Neural cell (in vitro differentiated cells): ENCODE measurements around the gene GSG1L. TPM values are rescaled to one million over a fixed set of nuclear protein-coding genes. Genes with fewer than 3 reads are reported as not detected.

ENCODE experiments used
- H2AFZ ChIP-seq: fragments of 200-600, 300-800 bp; sonication (generic), shearing (Covaris generic); 2 replicates; pipeline ENCODE4 v1.6.0; 2014; ENCODE audit warnings: low read depth, mild to moderate bottlenecking, antibody characterized with exemption, low read length, moderate library complexity
- H3F3A ChIP-seq: fragments of 200-600 bp; shearing (Covaris generic); 2 replicates; pipeline ENCODE4 v1.6.1; 2016; ENCODE audit warnings: mild to moderate bottlenecking, moderate library complexity, mixed read lengths, antibody characterized with exemption, low read length; ENCODE audit not compliant: insufficient read depth, poor library complexity, severe bottlenecking
- H3K27ac ChIP-seq: fragments of 200-600, 300-800 bp; sonication (generic), shearing (Covaris generic); 2 replicates; pipeline ENCODE4 v1.5.1; 2014; ENCODE audit warnings: mild to moderate bottlenecking, low read length, moderate library complexity
- H3K27me3 ChIP-seq: fragments of 300-800, 200-600 bp; sonication (generic), shearing (Covaris generic); 2 replicates; pipeline ENCODE4 v1.6.0; 2014; ENCODE audit warnings: mild to moderate bottlenecking, low read depth, low read length, moderate library complexity; ENCODE audit not compliant: insufficient read depth
- H3K36me3 ChIP-seq: fragments of 300-800, 200-600 bp; sonication (generic), shearing (Covaris generic); 2 replicates; pipeline ENCODE4 v1.5.1; 2014; ENCODE audit warnings: mild to moderate bottlenecking, antibody characterized with exemption, low read length, moderate library complexity; ENCODE audit not compliant: insufficient read depth
- H3K4me2 ChIP-seq: fragments of 300-800, 200-600 bp; sonication (generic), shearing (Covaris generic); 2 replicates; pipeline ENCODE4 v1.6.0; 2014; ENCODE audit warnings: mild to moderate bottlenecking, low read length
- H3K4me3 ChIP-seq: fragments of 300-800, 200-600 bp; sonication (generic), shearing (Covaris generic); 2 replicates; pipeline ENCODE4 v1.5.1; 2014; ENCODE audit warnings: mild to moderate bottlenecking, low read length, moderate library complexity
- H3K79me2 ChIP-seq: fragments of 200-600 bp; shearing (Covaris generic); replicated peaks from 2 replicates; pipeline ENCODE4 v1.6.0; 2014; ENCODE audit warnings: mild to moderate bottlenecking, low read length, moderate library complexity; ENCODE audit not compliant: insufficient read depth
- H3K9ac ChIP-seq: fragments of 300-800, 200-600 bp; sonication (generic), shearing (Covaris generic); 2 replicates; pipeline ENCODE4 v1.6.1; 2016; ENCODE audit warnings: mild to moderate bottlenecking, low read length, mixed read lengths
- H3K9me2 ChIP-seq: fragments of 200-600 bp; shearing (Covaris generic); 2 replicates; pipeline ENCODE4 v1.6.1; 2016; ENCODE audit warnings: mild to moderate bottlenecking, low read length, mixed read lengths; ENCODE audit not compliant: insufficient read depth
- H3K9me3 ChIP-seq: fragments of 200-600, 300-800 bp; sonication (generic), shearing (Covaris generic); 2 replicates; pipeline ENCODE4 v1.6.1; 2016; ENCODE audit warnings: mild to moderate bottlenecking, mixed run types, low read length, moderate library complexity, mixed read lengths
- H4K20me1 ChIP-seq: fragments of 200-600 bp; shearing (Covaris generic); 2 replicates; pipeline ENCODE4 v1.6.1; 2016; ENCODE audit warnings: mild to moderate bottlenecking, mixed run types; ENCODE audit not compliant: insufficient read depth
- EP300 ChIP-seq: fragments of 450-650 bp; conservative IDR thresholded peaks from 2 replicates; pipeline ENCODE4 v1.6.1; 2014; ENCODE audit warnings: antibody characterized with exemption, mild to moderate bottlenecking, moderate library complexity; ENCODE audit not compliant: poor library complexity, severe bottlenecking
- EZH2 ChIP-seq: fragments of 200-600, 300-800 bp; shearing (Covaris generic), sonication (generic); IDR thresholded peaks from 2 replicates; pipeline ENCODE4 v1.6.1; 2014; ENCODE audit warnings: antibody characterized with exemption, low read length, borderline replicate concordance, mild to moderate bottlenecking; ENCODE audit not compliant: insufficient read depth, poor library complexity, severe bottlenecking
- MXI1 ChIP-seq: fragments of 450-650 bp; conservative IDR thresholded peaks from 2 replicates; pipeline ENCODE4 v1.6.1; 2014; ENCODE audit warnings: antibody characterized with exemption, mild to moderate bottlenecking; ENCODE audit not compliant: poor library complexity, severe bottlenecking
- POLR2AphosphoS5 ChIP-seq: IDR thresholded peaks from 2 replicates; pipeline ENCODE4 v1.6.1; 2012
- RAD21 ChIP-seq: fragments of 450-650 bp; conservative IDR thresholded peaks from 2 replicates; pipeline ENCODE4 v1.6.1; 2014; ENCODE audit warnings: antibody characterized with exemption, mild to moderate bottlenecking, moderate library complexity
- SMC3 ChIP-seq: fragments of 450-650 bp; conservative IDR thresholded peaks from 2 replicates; pipeline ENCODE4 v1.6.1; 2014; ENCODE audit warnings: antibody characterized with exemption, mild to moderate bottlenecking, moderate library complexity; ENCODE audit not compliant: poor library complexity
- TAF1 ChIP-seq: IDR thresholded peaks from 2 replicates; pipeline ENCODE4 v1.6.1; 2012; ENCODE audit warnings: low read depth
- polyA plus RNA-seq: library from polyadenylated mRNA; depleted of rRNA; stranded (reverse); fragments of >200 nt; gene quantifications from 2 replicates; pipeline ENCODE4 v1.2.3, GENCODE V29; 2014
- TF ChIP-seq, protein P1 (sequence below): fragments of 450-650 bp; IDR thresholded peaks from 2 replicates; pipeline ENCODE4 v1.5.1; 2014; ENCODE audit warnings: antibody characterized with exemption, mild to moderate bottlenecking, moderate library complexity; ENCODE audit not compliant: poor library complexity, severe bottlenecking
- TF ChIP-seq, protein P2 (sequence below): IDR thresholded peaks from 2 replicates; pipeline ENCODE4 v1.6.1; 2012; ENCODE audit warnings: borderline replicate concordance

GSG1L gene
- polyA plus RNA-seq, 1 donor from 2014 or later = 0.85 TPM

DNA sequence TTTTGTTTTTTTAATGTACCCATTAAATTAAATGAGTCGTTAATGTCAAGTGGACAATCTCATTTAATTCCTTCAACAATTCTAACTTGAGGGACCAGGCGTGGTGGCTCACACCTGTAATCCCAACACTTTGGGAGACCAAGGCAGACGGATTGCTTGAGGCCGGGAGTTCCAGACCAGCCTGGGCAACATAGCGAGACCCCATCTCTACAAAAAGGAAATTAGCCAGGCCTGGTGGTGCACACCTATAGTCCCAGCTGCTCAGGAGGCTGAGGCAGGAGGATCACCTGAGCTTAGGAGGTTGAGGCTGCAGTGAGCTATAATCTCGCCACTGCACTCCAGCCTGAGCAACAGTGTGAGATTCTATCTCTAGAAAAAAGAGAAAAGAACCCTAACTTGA lies 20.7 kb upstream of the GSG1L start (continued):
- TF ChIP-seq EZH2 (no peak), SMC3 (no peak), EP300 (no peak), TAF1 (no peak), POLR2AphosphoS5 (no peak)

DNA sequence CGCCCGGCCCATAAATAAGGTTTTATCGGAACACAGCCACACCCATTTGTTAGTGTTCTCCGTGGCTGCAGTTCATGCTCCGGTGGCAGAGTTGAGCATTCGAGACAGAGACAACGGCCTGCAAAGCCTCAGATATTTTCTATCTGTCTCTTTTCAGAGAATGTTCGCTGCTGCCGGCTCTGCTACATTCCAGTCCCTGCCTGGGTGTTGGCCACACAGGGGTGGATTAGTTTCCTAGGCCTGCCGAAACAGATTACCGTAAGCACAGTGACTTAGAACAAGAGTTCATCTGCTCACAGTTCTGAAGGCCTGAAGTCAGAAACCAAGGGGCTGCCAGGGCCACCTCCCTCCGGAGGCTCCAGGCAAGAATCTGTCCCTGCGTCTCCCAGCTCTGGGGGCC lies 19.1 kb upstream of the GSG1L start:
- Histone ChIP-seq H3K27me3 (no peaks in the 10 kb centered on the region), H4K20me1 (no peaks in the 10 kb centered on the region), H3K9me3 (no peaks in the 10 kb centered on the region), H3K4me3 (no peak overlapping the region), H3K4me2 (no peak overlapping the region), H3F3A (no peaks in the 10 kb centered on the region), H3K9me2 (no peaks in the 10 kb centered on the region), H3K27ac (no peak overlapping the region), H3K9ac (no peak overlapping the region), H3K79me2 (no peaks in the 10 kb centered on the region), H3K36me3 (no peaks in the 10 kb centered on the region), H2AFZ (no peak overlapping the region)
- TF ChIP-seq MXI1 (no peak), RAD21 (no peak), POLR2AphosphoS5 (no peak), EZH2 (no peak), EP300 (no peak), SMC3 (no peak), TAF1 (no peak)
- TF ChIP-seq, protein P1, sequence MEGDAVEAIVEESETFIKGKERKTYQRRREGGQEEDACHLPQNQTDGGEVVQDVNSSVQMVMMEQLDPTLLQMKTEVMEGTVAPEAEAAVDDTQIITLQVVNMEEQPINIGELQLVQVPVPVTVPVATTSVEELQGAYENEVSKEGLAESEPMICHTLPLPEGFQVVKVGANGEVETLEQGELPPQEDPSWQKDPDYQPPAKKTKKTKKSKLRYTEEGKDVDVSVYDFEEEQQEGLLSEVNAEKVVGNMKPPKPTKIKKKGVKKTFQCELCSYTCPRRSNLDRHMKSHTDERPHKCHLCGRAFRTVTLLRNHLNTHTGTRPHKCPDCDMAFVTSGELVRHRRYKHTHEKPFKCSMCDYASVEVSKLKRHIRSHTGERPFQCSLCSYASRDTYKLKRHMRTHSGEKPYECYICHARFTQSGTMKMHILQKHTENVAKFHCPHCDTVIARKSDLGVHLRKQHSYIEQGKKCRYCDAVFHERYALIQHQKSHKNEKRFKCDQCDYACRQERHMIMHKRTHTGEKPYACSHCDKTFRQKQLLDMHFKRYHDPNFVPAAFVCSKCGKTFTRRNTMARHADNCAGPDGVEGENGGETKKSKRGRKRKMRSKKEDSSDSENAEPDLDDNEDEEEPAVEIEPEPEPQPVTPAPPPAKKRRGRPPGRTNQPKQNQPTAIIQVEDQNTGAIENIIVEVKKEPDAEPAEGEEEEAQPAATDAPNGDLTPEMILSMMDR = no peak
- TF ChIP-seq, protein P2, sequence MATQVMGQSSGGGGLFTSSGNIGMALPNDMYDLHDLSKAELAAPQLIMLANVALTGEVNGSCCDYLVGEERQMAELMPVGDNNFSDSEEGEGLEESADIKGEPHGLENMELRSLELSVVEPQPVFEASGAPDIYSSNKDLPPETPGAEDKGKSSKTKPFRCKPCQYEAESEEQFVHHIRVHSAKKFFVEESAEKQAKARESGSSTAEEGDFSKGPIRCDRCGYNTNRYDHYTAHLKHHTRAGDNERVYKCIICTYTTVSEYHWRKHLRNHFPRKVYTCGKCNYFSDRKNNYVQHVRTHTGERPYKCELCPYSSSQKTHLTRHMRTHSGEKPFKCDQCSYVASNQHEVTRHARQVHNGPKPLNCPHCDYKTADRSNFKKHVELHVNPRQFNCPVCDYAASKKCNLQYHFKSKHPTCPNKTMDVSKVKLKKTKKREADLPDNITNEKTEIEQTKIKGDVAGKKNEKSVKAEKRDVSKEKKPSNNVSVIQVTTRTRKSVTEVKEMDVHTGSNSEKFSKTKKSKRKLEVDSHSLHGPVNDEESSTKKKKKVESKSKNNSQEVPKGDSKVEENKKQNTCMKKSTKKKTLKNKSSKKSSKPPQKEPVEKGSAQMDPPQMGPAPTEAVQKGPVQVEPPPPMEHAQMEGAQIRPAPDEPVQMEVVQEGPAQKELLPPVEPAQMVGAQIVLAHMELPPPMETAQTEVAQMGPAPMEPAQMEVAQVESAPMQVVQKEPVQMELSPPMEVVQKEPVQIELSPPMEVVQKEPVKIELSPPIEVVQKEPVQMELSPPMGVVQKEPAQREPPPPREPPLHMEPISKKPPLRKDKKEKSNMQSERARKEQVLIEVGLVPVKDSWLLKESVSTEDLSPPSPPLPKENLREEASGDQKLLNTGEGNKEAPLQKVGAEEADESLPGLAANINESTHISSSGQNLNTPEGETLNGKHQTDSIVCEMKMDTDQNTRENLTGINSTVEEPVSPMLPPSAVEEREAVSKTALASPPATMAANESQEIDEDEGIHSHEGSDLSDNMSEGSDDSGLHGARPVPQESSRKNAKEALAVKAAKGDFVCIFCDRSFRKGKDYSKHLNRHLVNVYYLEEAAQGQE = no peak

DNA sequence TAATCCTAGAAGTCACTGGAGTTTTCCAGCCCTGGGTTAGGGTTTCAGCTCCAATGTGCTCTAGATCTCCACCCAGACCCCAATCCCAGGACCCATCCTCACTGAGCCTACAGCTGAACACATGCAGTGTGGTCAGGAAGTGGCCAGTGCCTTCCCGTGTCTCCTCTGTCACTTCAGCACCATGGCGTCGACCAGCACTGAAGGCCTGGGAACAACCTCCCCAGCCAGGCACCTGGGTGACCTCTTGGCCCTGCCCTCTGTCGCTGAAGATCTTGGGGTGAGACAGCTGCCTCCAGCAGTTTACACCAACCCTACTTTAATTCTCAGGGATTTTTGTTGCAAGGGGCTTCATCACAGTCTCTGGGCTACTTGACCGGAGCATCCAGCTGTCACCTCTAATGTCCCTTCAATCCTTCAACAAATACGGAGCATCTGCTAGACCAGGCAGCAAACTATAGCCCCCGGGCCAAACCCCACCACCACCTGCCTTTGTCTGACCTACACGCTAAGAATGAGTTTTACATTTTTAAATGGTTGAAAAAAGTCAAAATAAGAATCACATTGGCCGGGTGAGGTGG lies 18.0 kb upstream of the GSG1L start:
- no peaks in the 10 kb centered on the region for H3K27me3 ChIP-seq
- no peak overlapping the region for H3K9ac ChIP-seq
- H4K20me1 ChIP-seq = no peaks in the 10 kb centered on the region
- H3F3A ChIP-seq = no peaks in the 10 kb centered on the region
- no peaks in the 10 kb centered on the region for H3K9me2 ChIP-seq
- no peaks in the 10 kb centered on the region for H3K36me3 ChIP-seq
- H3K4me3 ChIP-seq = no peak overlapping the region
- H3K79me2 ChIP-seq = no peaks in the 10 kb centered on the region
- TF ChIP-seq, protein P1 = no peak
- TF ChIP-seq MXI1 = no peak
- TF ChIP-seq, protein P2 = no peak
- no peak for TF ChIP-seq POLR2AphosphoS5
- no peak for TF ChIP-seq EZH2
- no peak for TF ChIP-seq TAF1
- no peak for TF ChIP-seq EP300
- no peak for TF ChIP-seq RAD21
- no peak for TF ChIP-seq SMC3
- no peak overlapping the region for H3K27ac ChIP-seq
- no peak overlapping the region for H2AFZ ChIP-seq
- no peaks in the 10 kb centered on the region for H3K9me3 ChIP-seq
- no peak overlapping the region for H3K4me2 ChIP-seq
